CD4-positive, alpha-beta T cell (primary cell): Measurements from ENCODE around the gene SMU1. TPM values are rescaled to one million over a fixed set of nuclear protein-coding genes. Genes with fewer than 3 reads are reported as not detected.

Source experiments
- ATAC-seq: fragments of 200-7000 bp; cut with Tn5 transposase; one replicate; pipeline ENCODE4 v1.10.0; 2022; ENCODE audit warnings: mild to moderate bottlenecking; ENCODE audit not compliant: poor library complexity
- CTCF ChIA-PET: fragments of 350-600 bp; sonication (Branson Sonifier 250); formaldehyde crosslinking; loops from one replicate; lab custom pipeline; 2021; ENCODE audit warnings: antibody characterized with exemption, inconsistent platforms; lab: Charles Lee
- POLR2A ChIA-PET: fragments of 350-600 bp; sonication (Branson Sonifier 250); formaldehyde crosslinking; loops from one replicate; lab custom pipeline; 2021; ENCODE audit warnings: antibody characterized with exemption, inconsistent platforms; lab: Charles Lee
- DNase-seq, 14 experiments: peaks; one replicate each; pipeline ENCODE4 v3.0.0-alpha.2; 2013 to 2020; ENCODE audit warnings: mixed read lengths in 2 of 14
- H3K27ac ChIP-seq, 2 donors: one replicate each; pipeline versions ENCODE4 v1.5.1 to v1.7.0; 2013; ENCODE audit warnings: low read length in 2 of 2, low read depth in 1 of 2, mild to moderate bottlenecking in 1 of 2
- H3K27me3 ChIP-seq, 2 experiments: 1 replicate in 1 of 2; 2 replicates in 1 of 2; pipeline versions ENCODE4 v1.6.1 to v1.7.0; 2013; ENCODE audit warnings: low read length in 2 of 2, control low read depth in 1 of 2, mild to moderate bottlenecking in 1 of 2, moderate library complexity in 1 of 2; ENCODE audit not compliant: insufficient read depth in 2 of 2, control insufficient read depth in 1 of 2
- H3K36me3 ChIP-seq: one replicate; pipeline ENCODE4 v1.6.1; 2013; ENCODE audit warnings: low read length, control low read depth; ENCODE audit not compliant: insufficient read depth
- H3K4me1 ChIP-seq: one replicate; pipeline ENCODE4 v1.6.1; 2013; ENCODE audit warnings: low read length, control low read depth; ENCODE audit not compliant: insufficient read depth
- H3K4me3 ChIP-seq: one replicate; pipeline ENCODE4 v1.5.1; 2013; ENCODE audit warnings: mild to moderate bottlenecking, low read length, moderate library complexity
- H3K9me3 ChIP-seq, 2 experiments: 1 replicate in 1 of 2; 2 replicates in 1 of 2; pipeline versions ENCODE4 v1.6.1 to v1.7.0; 2013; ENCODE audit warnings: low read length in 2 of 2, mild to moderate bottlenecking in 2 of 2, control low read depth in 1 of 2, moderate library complexity in 1 of 2; ENCODE audit not compliant: control insufficient read depth in 1 of 2, insufficient read depth in 1 of 2
- H3K27ac Mint-ChIP-seq: one replicate; pipeline ENCODE4 v1.8.0; 2020; ENCODE audit warnings: mixed read lengths
- H3K27me3 Mint-ChIP-seq: one replicate; pipeline ENCODE4 v1.8.0; 2021; ENCODE audit warnings: mixed read lengths
- H3K36me3 Mint-ChIP-seq: one replicate; pipeline ENCODE4 v1.8.0; 2021; ENCODE audit warnings: low read depth, mixed read lengths
- H3K4me1 Mint-ChIP-seq: one replicate; pipeline ENCODE4 v1.8.0; 2021; ENCODE audit warnings: low read depth, mixed read lengths
- H3K4me3 Mint-ChIP-seq: one replicate; pipeline ENCODE4 v1.8.0; 2020; ENCODE audit warnings: mild to moderate bottlenecking, mixed read lengths
- H3K9me3 Mint-ChIP-seq: one replicate; pipeline ENCODE4 v1.8.0; 2020; ENCODE audit warnings: mixed read lengths
- intact Hi-C, 2 experiments: fragments of 100-400 bp; cut with DNase I in 1 of 2; cut with micrococcal nuclease in 1 of 2; formaldehyde crosslinking; loops; one replicate each; pipeline versions ENCODE4 v1.15.1 to v1.9.0; 2023 to 2025; cut with DNase I, micrococcal nuclease
- total RNA-seq, 174 experiments: library from RNA in 2 of 174; stranded (reverse) in 2 of 174; gene quantifications; one replicate each; pipeline ENCODE4 v1.2.3 and lab custom pipeline; 2021 to 2026
- TF ChIP-seq, protein P1 (sequence below): fragments of 200-600 bp; IDR thresholded peaks from one replicate; pipeline ENCODE4 v1.8.0; 2022; ENCODE audit warnings: antibody characterized with exemption, mild to moderate bottlenecking

Gene SMU1
- total RNA-seq, 2 experiments from 2014 or later, result 25.1 to 26.0 TPM

GRCh38 chr9:33117796-33118195, 41.3 kb upstream of the SMU1 start:
- H3K4me3 Mint-ChIP-seq, result no peak overlapping the region
- no peak overlapping the region for H3K4me3 ChIP-seq
- H3K36me3 ChIP-seq, result peaks cover 54% of the 10 kb centered on the region
- DNase-seq (no peak), ATAC-seq (no peak)
- peaks cover 74% of the 10 kb centered on the region for H3K36me3 Mint-ChIP-seq
- no peak overlapping the region for H3K27ac ChIP-seq
- H3K4me1 Mint-ChIP-seq, result peaks cover 41% of the 10 kb centered on the region
- no peak overlapping the region for H3K27ac Mint-ChIP-seq
- H3K27me3 Mint-ChIP-seq, result no peaks in the 10 kb centered on the region
- no peaks in the 10 kb centered on the region for H3K27me3 ChIP-seq
- intact Hi-C loops, result loop anchor here in 1 of 2 experiments (10.0 kb wide), 1 partner anchor 47 kb away; the partner anchor contains the start of gene B4GALT1
- H3K4me1 ChIP-seq, result peaks cover 18% of the 10 kb centered on the region
- POLR2A ChIA-PET, result no interaction called here
- H3K9me3 Mint-ChIP-seq, result no peaks in the 10 kb centered on the region
- CTCF ChIA-PET, result interaction anchor here (3.2 kb wide), 1 partner anchor 53 kb away, joined by 8 read pairs; no protein-coding TSS in a partner anchor
- TF ChIP-seq, protein P1, sequence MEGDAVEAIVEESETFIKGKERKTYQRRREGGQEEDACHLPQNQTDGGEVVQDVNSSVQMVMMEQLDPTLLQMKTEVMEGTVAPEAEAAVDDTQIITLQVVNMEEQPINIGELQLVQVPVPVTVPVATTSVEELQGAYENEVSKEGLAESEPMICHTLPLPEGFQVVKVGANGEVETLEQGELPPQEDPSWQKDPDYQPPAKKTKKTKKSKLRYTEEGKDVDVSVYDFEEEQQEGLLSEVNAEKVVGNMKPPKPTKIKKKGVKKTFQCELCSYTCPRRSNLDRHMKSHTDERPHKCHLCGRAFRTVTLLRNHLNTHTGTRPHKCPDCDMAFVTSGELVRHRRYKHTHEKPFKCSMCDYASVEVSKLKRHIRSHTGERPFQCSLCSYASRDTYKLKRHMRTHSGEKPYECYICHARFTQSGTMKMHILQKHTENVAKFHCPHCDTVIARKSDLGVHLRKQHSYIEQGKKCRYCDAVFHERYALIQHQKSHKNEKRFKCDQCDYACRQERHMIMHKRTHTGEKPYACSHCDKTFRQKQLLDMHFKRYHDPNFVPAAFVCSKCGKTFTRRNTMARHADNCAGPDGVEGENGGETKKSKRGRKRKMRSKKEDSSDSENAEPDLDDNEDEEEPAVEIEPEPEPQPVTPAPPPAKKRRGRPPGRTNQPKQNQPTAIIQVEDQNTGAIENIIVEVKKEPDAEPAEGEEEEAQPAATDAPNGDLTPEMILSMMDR, result no peak
- H3K9me3 ChIP-seq, result no peaks in the 10 kb centered on the region

DNA sequence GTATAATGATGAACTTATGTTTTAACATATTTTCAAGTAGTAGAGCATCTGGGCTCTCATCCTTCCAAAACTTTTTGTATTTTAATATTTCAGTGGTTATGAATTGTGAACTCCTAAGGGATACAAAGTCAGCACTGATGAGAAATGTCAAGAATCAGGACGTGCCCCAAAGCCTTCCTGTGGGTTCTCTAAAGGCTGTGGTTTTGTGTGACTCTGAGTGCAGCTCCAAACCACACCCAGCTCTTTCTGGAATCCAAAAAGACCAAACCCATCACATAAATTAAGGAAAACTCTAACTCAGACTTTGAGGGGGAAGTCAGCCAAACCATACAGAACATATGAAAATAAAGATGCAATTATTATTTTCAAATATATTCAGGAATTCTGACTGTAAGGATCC, 40.8 kb upstream of the SMU1 start:
- ChIA-PET CTCF (no interaction called here), POLR2A (no interaction called here)
- Mint-ChIP-seq H3K27ac (peak overlapping the region; percentile 55), H3K9me3 (no peaks in the 10 kb centered on the region), H3K27me3 (no peaks in the 10 kb centered on the region), H3K36me3 (peaks cover 79% of the 10 kb centered on the region), H3K4me1 (peaks cover 41% of the 10 kb centered on the region), H3K4me3 (no peak overlapping the region)
- Histone ChIP-seq H3K36me3 (peaks cover 59% of the 10 kb centered on the region), H3K4me1 (peaks cover 18% of the 10 kb centered on the region), H3K27me3 (no peaks in the 10 kb centered on the region), H3K4me3 (no peak overlapping the region), H3K27ac (no peak overlapping the region), H3K9me3 (no peaks in the 10 kb centered on the region)
- ATAC-seq (no peak), DNase-seq (peak in 1 of 14 experiments; percentile 23)
- intact Hi-C loops, result loop anchor here in 1 of 2 experiments (10.0 kb wide), 1 partner anchor 47 kb away; the partner anchor contains the start of gene B4GALT1
- TF ChIP-seq, protein P1, result no peak

GRCh38 chr9:33116860-33117259, 40.4 kb upstream of the SMU1 start:
- H3K36me3 ChIP-seq, result peaks cover 63% of the 10 kb centered on the region
- POLR2A ChIA-PET, result interaction anchor here (1.2 kb wide), 1 partner anchor 41 kb away, joined by 3 read pairs; the partner anchor contains the start of gene SMU1
- TF ChIP-seq, protein P1, result no peak
- CTCF ChIA-PET, result no interaction called here
- Mint-ChIP-seq H3K9me3 (no peaks in the 10 kb centered on the region), H3K27me3 (no peaks in the 10 kb centered on the region), H3K4me3 (no peak overlapping the region), H3K27ac (peak overlapping the region; percentile 55), H3K36me3 (peaks cover 82% of the 10 kb centered on the region), H3K4me1 (peaks cover 41% of the 10 kb centered on the region)
- DNase-seq, result no peak
- intact Hi-C loops, result loop anchor here in 1 of 2 experiments (10.0 kb wide), 1 partner anchor 48 kb away; the partner anchor contains the start of gene B4GALT1
- no peak for ATAC-seq
- peaks cover 18% of the 10 kb centered on the region for H3K4me1 ChIP-seq
- H3K4me3 ChIP-seq, result no peak overlapping the region
- H3K9me3 ChIP-seq, result no peaks in the 10 kb centered on the region
- H3K27me3 ChIP-seq, result no peaks in the 10 kb centered on the region
- H3K27ac ChIP-seq, result no peak overlapping the region
